Activated B cell treated with CpG ODN at 0.5 μM for 24 hours (primary cell): ENCODE measurements around the gene SCNN1B. TPM values are rescaled to one million over a fixed set of nuclear protein-coding genes. Genes with fewer than 3 reads are reported as not detected.

Experiments
- ATAC-seq: fragments of 200-7000 bp; cut with Tn5 transposase; one replicate; pipeline ENCODE4 v1.10.0; 2021; ENCODE audit warnings: low read depth, mild to moderate bottlenecking, moderate library complexity
- CTCF ChIA-PET: fragments of 350-600 bp; sonication (Branson Sonifier 250); formaldehyde crosslinking; loops from one replicate; lab custom pipeline; 2021; ENCODE audit warnings: antibody characterized with exemption; lab: Charles Lee
- POLR2A ChIA-PET: fragments of 350-600 bp; sonication (Branson Sonifier 250); formaldehyde crosslinking; loops from one replicate; lab custom pipeline; 2021; ENCODE audit warnings: antibody characterized with exemption; lab: Charles Lee
- DNase-seq: peaks from one replicate; pipeline ENCODE4 v3.0.0; 2022
- H3K27ac Mint-ChIP-seq: one replicate; pipeline ENCODE4 v1.8.0; 2020; ENCODE audit warnings: mixed read lengths
- H3K27me3 Mint-ChIP-seq: one replicate; pipeline ENCODE4 v1.8.0; 2021; ENCODE audit warnings: mixed read lengths
- H3K36me3 Mint-ChIP-seq: one replicate; pipeline ENCODE4 v1.8.0; 2021; ENCODE audit warnings: low read depth, mixed read lengths
- H3K4me1 Mint-ChIP-seq: one replicate; pipeline ENCODE4 v1.8.0; 2021; ENCODE audit warnings: mixed read lengths
- H3K4me3 Mint-ChIP-seq: one replicate; pipeline ENCODE4 v1.8.0; 2020; ENCODE audit warnings: mild to moderate bottlenecking, mixed read lengths
- H3K9me3 Mint-ChIP-seq: one replicate; pipeline ENCODE4 v1.8.0; 2020; ENCODE audit warnings: mixed read lengths
- CTCF ChIP-seq: fragments of 200-600 bp; IDR thresholded peaks from one replicate; pipeline ENCODE4 v1.8.0; 2022; ENCODE audit warnings: antibody characterized with exemption, mild to moderate bottlenecking
- intact Hi-C: fragments of 100-400 bp; cut with micrococcal nuclease; formaldehyde crosslinking; loops from one replicate; pipeline ENCODE4 v1.15.1; 2024
- total RNA-seq: library from RNA; stranded (reverse); gene quantifications from 2 replicates; pipeline ENCODE4 v1.2.3, GENCODE V29; 2022

SCNN1B gene
- total RNA-seq, 1 donor from 2014 or later, result not detected

DNA sequence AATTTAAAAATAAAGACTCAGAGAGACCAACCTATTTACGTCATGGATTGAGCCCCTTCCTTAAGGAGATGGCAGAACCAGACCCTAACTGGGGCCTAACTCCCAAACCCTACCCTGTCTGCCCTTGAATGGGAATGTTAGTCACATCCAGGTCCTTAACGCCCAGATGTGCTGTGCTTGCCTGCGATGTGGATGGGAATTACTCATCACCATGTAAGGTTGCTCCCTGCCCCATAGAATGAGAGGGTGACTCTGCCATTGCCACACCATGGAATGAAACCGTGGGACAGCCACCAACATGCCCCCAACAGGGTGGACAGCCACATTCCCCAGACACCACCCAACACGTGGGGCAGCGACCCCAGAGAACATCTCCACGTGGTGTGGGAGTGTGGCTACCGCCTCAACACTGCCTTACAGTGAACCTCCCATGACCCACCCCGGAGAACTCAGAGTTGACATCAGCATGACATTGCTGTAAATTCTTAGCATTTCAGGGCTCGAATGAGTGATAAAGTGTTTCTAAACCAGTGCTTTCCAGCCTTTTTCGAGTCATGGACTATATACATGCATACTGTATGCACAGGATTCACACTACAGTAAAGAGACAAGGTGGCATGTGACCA, 31.8 kb downstream of the SCNN1B start:
- Mint-ChIP-seq H3K36me3 (no peaks in the 10 kb centered on the region), H3K4me3 (no peak overlapping the region), H3K27me3 (no peaks in the 10 kb centered on the region), H3K4me1 (peaks cover 28% of the 10 kb centered on the region), H3K27ac (no peak overlapping the region), H3K9me3 (no peaks in the 10 kb centered on the region)
- CTCF ChIA-PET, result interaction anchor here (1.4 kb wide), 1 partner anchor 13 kb away, joined by 4 read pairs; no protein-coding TSS in a partner anchor
- DNase-seq (no peak), ATAC-seq (no peak)
- POLR2A ChIA-PET, result interaction anchor here (0.5 kb wide), 1 partner anchor 1202 kb away, joined by 3 read pairs; no protein-coding TSS in a partner anchor
- TF ChIP-seq CTCF, result no peak
- intact Hi-C loops, result no loop called here

DNA sequence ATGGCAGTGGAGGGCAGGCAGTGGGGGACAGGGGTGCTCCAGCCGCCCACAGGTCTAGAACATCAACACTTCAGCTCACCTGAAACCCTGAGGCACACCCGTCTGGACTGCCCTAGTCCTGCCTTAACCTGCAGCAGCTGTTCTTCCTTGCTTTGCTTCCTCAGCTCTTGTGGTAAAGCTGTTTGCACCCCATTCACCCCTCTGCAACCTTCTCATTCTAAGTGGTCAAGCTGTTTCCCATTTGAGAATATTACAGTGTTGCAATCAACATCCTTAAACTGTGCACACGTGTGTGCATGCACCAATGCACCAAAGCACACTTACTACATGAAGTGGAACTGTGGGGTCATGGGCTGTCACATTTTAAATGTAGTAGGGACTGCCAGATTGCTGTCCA, 32.4 kb downstream of the SCNN1B start:
- CTCF ChIA-PET, result interaction anchor here (1.4 kb wide), 1 partner anchor 13 kb away, joined by 4 read pairs; no protein-coding TSS in a partner anchor
- Mint-ChIP-seq H3K4me1 (peaks cover 28% of the 10 kb centered on the region), H3K27ac (peak overlapping the region; percentile 24), H3K4me3 (no peak overlapping the region), H3K27me3 (no peaks in the 10 kb centered on the region), H3K9me3 (no peaks in the 10 kb centered on the region), H3K36me3 (no peaks in the 10 kb centered on the region)
- ATAC-seq, result peak; percentile 30
- no peak for DNase-seq
- POLR2A ChIA-PET, result interaction anchor here (0.5 kb wide), 1 partner anchor 1202 kb away, joined by 3 read pairs; no protein-coding TSS in a partner anchor
- intact Hi-C loops, result no loop called here
- no peak for TF ChIP-seq CTCF

- H3K36me3 Mint-ChIP-seq, result no peaks in the 10 kb centered on the region
- H3K27me3 Mint-ChIP-seq, result no peaks in the 10 kb centered on the region
- ChIA-PET POLR2A (interaction anchor here (0.7 kb wide), 1 partner anchor 38 kb away, joined by 4 read pairs; no protein-coding TSS in a partner anchor), CTCF (interaction anchor here (0.6 to 1.4 kb wide), 2 partner anchors 12 to 18 kb away, joined by 3 to 4 read pairs; no protein-coding TSS in a partner anchor)
- no peaks in the 10 kb centered on the region for H3K9me3 Mint-ChIP-seq
- intact Hi-C loops, result no loop called here
- TF ChIP-seq CTCF, result no peak
- no peak overlapping the region for H3K4me3 Mint-ChIP-seq
- H3K4me1 Mint-ChIP-seq, result peaks cover 28% of the 10 kb centered on the region
- H3K27ac Mint-ChIP-seq, result peak overlapping the region; percentile 24
- DNase-seq, result no peak
- ATAC-seq, result no peak
Observed at GRCh38 chr16:23334950-23335349, 32.8 kb downstream of the SCNN1B start.

GRCh38 chr16:23337836-23338550, 35.9 kb downstream of the SCNN1B start:
- Mint-ChIP-seq H3K4me1 (peaks cover 28% of the 10 kb centered on the region), H3K4me3 (no peak overlapping the region), H3K9me3 (no peaks in the 10 kb centered on the region), H3K27ac (no peak overlapping the region), H3K36me3 (no peaks in the 10 kb centered on the region), H3K27me3 (no peaks in the 10 kb centered on the region)
- TF ChIP-seq CTCF, result no peak
- no peak for DNase-seq
- no peak for ATAC-seq
- intact Hi-C loops, result no loop called here
- ChIA-PET POLR2A (no interaction called here), CTCF (interaction anchor here (0.6 kb wide), 1 partner anchor 335 kb away, joined by 3 read pairs; no protein-coding TSS in a partner anchor)

GRCh38 chr16:23339787-23340186, 37.7 kb downstream of the SCNN1B start:
- Mint-ChIP-seq H3K27me3 (no peaks in the 10 kb centered on the region), H3K36me3 (no peaks in the 10 kb centered on the region), H3K4me3 (no peak overlapping the region), H3K4me1 (peaks cover 18% of the 10 kb centered on the region), H3K9me3 (no peaks in the 10 kb centered on the region), H3K27ac (no peak overlapping the region)
- no peak for ATAC-seq
- no peak for TF ChIP-seq CTCF
- POLR2A ChIA-PET, result no interaction called here
- DNase-seq, result no peak
- intact Hi-C loops, result no loop called here
- CTCF ChIA-PET, result interaction anchor here (0.6 kb wide), 1 partner anchor 16 kb away, joined by 3 read pairs; no protein-coding TSS in a partner anchor
